Measurements from ENCODE around the gene ALOX15.
"Not testable (repeated sequence)": the region's sequence is repeated elsewhere in the genome, so short reads cannot be mapped to it uniquely, and the experiment has no call there.

Gene ALOX15

DNA sequence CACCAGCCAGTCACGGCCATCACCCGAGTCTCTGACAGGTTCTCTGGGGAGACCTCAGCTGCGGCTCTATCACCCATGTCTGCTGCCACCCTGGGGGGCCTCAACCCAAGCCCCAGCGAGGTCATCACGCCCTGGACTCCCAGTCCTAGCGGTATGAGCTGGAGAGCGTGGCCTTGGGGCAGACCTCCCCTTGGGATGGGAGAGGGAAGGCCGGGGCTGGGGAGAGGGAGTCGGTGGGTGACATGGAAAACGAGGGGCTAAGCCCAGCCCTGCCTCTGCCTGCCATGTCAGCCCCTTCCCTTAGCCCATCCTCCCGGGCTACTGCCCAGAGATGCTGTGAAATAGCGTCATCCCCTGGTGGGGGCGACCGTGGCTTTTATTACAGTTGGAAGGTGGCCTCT, 48.5 kb downstream of the ALOX15 start:
- DNase-seq (ENCODE audit: low spot score) = no peak

DNA sequence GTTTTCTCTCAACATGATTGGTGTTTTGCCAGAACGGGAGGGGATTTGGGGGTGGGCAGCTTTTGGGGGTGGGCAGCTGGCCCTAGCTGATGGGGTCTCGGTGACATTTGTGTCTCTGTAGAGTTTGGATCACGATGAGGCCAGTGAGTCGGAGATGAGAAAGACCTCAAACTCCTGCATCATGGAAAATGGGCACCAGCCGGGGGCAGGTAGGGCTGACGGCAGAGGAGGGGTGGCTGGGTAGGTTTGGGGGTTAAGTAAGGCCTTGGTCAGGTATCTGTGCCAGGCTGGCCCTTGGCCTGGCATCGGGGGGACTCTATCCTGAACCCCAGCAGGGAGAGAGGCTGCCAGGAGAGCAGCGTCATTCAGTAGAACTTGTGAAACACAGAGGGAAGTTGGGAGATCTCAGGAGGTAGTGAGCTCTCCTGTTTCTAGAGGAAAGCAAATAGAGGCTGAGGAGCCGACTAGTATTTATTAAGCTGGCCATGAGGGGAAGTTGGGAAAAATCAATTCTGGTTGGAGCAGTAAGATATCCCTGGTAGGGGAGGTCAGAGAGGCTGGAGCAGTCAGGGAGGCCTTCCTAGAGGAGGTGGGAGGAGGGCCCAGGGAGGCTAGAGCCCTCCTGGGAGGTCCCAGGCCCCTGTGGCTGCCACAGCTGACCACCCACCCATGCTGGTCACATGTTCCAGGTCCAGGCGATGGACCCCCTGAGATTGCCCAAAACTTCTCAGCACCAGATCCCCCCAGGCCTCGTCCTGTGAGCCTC, 49.1 kb downstream of the ALOX15 start:
- DNase-seq (ENCODE audit: low spot score) = no peak

DNA sequence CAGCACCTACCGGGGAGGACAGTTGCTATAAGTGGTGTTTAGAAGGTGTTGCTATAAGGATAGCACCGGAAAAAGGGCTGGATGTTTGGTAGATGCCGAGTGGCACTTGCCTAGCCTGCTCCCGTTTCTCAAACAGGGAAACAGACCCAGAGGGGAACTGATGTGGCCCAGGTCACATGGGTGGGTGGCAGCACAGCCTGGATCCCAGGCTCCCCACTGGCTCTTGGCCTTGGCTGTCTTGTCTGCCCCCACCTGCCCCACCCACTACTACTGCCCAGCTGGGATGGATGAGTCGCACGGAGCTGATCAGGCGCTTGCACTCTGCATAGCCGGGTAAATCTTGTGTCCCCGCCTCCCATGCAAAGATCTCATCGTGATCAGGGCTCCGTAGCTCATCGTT, 49.9 kb downstream of the ALOX15 start:
- DNase-seq (ENCODE audit: low spot score) = no peak

DNA sequence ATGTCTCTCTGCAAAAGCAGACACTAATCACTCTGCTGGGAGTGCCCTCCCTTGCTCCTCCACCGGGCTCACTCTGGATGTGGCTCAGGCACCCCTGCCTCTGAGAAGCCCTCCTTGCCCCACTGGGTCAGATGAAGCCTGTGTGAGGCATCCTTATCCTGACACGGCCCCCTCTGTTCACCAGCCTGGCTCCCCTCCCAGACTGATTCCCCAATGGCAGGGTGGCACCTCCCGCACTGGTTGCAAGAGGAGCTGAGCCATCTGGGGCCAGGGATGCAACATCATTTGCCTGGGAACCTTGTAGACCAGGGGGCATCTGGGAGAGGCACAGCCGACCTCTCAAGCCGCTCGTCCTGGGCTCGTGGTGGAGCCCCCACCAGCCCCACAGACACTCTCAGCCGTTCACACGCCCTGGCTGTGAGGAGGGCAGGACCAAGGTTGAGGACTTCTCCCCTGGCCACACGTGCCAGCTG, 50.5 kb downstream of the ALOX15 start:
- no peak for DNase-seq (ENCODE audit: low spot score)

DNA sequence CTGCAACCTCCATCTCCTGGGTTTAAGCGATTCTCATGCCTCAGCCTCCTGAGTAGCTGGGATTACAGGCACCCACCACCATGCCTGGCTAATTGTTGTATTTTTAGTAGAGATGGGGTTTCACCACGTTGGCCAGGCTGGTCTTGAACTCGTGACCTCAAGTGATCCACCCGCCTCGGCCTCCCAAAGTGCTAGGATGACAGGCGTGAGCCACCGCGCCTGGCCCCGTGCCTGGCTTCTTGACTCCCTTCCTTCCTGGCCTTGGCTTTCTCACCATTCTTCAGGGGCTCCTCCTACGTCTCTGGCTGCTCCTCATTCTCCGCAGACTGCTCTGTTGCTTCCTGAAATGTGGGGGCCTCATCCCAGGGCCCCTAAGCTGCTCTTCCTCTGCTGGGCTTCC, 51.4 kb downstream of the ALOX15 start:
- DNase-seq (ENCODE audit: low spot score) = not testable (repeated sequence)

DNA sequence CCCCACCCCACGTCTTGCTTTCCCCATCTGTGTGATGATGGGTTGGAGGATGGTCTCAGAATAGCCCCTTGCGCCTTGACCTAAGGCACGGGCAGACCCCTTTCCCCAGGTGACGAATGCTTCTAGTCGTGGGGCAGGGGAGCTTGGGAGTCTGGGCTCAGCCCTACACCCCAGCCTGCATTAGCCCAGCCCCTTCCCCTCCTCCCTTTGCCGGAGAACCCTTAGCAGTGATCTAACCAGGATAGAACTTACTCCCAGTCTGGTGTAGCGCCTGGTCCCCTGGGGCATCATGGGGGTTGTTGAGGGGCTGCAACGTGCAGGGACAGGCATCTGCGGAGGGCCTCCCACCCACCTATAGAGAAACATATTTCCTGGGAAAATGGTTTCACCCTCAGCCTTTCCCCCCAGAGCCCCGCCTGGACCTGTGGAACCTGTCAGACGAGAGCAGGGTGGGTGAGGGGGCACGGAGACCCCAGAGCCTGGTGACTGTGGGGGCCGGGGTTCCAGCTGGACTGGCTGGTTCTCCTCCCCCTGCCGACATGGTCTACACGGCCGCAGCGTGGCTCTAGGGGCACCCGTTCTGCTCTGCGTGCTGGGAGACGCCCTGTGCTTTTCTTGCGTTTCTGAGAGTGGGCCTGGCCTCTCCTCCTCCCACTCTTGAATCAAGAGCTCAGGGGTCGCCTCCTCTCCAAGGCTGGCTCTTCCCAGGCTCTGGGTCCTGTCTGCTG, 52.4 kb downstream of the ALOX15 start:
- DNase-seq (ENCODE audit: low spot score) = no peak

DNA sequence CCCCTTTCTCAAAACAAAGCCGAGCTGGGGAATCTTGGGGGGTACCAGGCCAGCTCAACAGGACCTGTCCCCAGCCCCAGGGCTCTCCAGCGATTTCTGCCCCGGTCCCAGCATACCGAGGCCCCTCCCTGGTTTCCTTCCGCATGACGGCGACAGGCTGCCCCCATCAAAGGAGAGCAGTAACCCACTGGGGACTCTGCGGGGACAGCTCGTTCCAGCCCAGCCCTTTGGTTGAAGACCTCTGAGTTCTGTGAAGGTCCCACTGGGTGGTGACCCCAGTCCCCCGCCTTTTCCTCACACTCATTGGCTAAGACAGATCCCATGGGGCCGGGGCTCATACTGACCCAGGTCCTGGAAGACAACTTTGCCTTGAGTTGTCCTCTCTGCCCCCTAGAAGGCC, 53.1 kb downstream of the ALOX15 start:
- DNase-seq (ENCODE audit: low spot score) = no peak

DNA sequence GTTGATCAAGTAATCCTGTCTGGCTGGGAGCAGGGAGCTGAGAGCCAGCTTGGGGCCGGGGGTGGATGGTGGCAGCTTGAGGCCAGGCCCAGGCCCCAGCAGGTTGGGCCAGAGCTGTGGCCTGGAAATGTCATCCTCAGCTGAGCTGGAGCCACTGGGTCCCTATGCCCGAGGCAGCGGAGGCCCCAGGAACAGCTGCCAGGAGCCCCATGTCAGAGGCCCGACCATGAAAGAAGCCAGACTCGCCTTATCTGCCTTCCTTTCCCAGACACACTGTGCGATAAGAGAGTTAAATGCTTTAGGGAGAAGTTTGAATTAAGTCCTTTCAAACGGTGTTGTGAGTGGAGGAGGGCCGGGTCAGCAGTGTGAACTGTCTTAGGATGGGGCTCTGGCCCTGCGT, 53.7 kb downstream of the ALOX15 start:
- no peak for DNase-seq (ENCODE audit: low spot score)

DNA sequence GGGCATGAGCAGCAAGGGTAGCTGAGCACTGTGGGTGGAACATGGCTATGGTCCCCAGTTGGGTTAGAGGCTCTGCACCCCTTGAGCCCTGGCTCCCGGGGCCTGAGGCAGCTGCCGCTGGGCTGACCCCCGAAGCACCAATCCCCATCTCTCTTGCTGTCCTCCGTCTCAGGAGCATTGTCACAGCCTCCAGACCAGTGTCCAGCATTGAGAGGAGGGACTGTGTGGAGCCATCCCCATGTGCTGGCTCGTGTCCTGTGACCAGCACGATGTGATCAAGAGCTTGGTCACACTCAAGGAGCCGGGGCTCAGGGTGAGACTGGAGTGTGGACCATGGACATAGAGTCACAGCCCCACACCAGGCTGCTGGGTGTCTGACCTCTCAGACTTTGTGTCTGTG, 54.3 kb downstream of the ALOX15 start:
- DNase-seq (ENCODE audit: low spot score) = no peak

DNA sequence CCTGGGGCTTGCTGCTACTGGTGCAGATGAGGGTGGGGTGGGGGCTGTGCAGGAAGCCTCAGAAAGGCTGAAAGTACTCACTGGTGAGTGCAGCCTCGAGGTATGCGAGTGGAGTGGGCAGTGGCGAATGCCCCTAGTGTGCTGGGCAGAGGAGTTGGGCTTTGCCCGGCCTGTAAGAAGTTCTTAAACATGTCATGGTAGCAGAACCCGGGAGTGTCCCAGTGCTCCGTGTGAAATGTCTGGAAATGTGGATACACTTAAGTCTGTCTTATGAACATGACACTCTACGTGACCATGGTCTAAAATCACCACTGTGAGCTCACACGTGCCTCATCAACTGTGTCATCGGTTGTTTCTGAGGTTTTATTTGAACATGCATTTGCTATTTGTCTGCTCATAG, 55.4 kb downstream of the ALOX15 start:
- DNase-seq (ENCODE audit: low spot score) = no peak

DNA sequence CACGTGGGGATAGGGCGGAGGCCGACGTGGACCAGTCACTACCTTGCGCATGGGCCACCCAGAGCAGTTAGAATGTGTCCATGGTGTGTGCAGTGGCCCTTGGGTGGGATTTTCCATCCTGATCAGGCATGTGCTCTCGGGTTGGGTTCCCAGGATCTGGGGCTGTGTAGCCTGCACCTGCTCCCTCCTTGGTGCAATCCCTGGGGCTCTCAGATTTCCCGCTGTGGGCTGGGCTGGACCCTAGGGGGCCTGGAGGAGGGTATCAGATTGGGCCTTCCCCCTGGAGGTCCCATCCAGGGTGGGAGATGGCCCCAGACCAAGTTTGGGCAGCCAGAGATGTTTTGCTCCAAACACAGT, 55.9 kb downstream of the ALOX15 start:
- DNase-seq (ENCODE audit: low spot score) = no peak

DNA sequence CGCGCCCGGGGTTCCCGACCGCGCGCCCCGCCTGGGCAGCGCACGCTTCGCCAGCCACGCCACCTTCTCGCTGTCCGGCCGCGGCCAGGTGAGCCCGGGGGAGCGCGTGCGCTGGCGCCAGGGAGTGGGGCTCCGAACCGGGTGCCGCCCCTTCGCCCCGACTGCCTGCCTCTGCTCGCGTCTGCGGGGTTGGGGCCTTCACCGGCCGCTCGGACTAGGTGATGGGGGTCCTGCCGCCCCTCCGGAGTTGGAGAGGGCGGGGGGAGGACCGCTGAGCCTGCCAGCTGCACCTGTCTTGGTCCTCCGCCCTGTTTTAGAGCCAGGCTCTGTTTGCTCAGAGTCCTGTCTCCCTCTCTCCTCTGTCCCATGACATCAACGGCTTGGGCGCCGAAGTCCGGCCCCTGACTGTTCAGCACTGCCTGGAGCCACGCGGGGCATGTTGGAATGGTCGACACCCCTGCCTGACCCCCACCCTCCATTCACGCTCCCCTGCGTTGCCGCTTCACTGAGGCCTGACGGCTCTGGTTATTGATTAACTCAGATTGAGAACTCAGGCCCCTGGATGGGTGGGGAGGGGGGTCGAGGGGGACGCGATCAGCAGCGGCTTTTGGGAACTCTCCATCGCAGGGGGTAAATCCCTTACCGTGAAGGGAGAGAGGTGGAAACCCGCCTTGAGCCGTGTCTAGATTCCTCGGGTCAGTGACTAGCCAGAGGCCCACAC, 56.4 kb downstream of the ALOX15 start:
- no peak for DNase-seq (ENCODE audit: low spot score)

DNA sequence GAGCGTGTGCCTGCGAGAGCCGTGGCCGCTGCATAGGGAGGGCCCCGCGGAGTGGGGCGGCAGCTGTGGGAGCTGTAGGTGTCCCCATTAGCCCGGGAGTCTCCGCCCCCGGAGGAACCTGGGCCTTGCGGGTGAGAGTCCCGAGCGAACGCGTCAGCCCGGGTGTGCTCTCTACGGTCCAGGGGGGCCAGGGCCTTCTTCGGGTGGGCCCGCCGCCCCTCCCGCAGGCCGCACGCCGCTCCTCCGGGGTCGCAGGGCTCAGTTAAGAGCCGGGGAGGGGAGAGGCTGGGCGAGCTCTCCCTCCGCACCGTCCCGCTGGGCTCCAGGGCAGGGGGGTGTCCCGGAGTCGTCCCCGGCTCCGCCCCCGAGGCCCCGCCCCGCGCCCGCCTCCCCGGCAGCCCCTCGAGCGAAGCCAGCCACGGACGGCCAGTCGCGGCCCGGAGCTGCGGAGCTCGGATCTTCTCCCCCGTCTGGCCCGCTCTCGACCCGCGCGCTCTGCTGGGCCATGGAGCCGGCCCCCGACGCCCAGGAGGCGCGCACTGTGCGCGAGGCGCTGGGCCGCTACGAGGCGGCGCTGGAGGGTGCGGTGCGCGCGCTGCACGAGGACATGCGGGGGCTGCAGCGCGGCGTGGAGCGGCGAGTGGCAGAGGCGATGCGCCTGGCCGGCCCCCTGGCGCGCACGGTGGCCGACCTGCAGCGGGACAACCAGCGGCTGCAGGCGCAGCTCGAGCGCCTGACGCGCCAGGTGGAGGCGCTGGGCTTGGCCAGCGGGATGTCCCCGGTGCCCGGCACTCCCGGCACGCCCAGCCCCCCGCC, 57.2 kb downstream of the ALOX15 start, which contains the start of gene SMTNL2:
SMTNL2 (plus strand) TSS at position 429 of the 816 bp plus-strand sequence; CDS start at position 506, 77 bp downstream.
- DNase-seq (ENCODE audit: low spot score) = peak; percentile 64

DNA sequence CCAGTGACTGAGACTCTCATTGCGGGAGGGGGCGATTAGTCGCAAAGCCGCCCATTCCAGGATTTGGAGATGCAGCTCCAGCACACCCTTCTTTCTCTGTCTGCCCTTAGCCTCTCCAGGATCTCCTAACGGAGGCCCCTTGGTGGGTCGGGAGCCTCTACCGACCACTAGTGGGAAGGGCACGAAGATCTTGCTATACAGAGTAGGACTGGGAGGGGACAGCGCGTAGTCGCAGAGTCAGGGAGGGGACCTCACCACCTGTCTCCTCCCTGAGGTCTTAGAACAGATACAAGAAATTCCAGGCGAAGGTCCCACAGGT, 57.7 kb downstream of the ALOX15 start:
- peak; percentile 58 for DNase-seq (ENCODE audit: low spot score)

DNA sequence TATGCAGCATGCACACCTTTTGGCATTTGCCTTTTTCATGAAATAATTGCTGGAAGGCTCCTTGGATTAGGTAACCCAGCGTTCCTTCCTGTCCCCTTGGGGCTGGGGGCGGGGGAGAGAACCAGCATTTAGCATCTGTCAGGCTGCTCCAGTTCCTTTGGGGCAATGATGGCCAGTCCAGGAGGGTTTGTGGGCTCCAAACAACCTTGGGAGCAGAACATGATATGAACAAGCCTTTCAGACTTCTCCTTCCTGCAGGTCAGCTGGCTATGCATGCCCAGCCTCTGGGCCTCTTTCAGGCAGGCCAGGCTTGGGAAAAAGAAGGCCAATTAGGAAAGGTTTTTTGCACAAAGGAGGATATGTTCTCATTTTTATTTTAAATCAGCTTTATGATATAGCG, 58.3 kb downstream of the ALOX15 start:
- no peak for DNase-seq (ENCODE audit: low spot score)

DNA sequence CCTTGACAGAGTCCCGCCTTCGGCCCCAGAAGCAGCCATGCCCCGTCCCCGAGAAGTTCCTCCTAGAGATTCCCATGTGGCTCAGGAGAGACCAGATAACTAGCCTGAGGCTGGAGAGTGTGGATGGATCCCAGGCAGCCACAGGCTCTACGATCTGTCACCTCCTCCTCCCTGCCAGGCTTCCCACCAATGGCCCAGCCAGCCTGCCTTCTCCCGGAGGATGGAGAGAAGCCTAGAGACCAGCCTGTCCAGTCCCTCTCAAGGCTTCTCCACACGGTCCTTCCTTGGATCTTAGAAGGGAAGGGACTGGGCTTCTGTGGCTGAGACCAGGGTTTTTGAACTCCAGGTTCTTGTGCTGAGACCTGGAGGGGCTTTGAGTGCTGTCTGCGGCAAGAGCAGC, 58.8 kb downstream of the ALOX15 start:
- no peak for DNase-seq (ENCODE audit: low spot score)

DNA sequence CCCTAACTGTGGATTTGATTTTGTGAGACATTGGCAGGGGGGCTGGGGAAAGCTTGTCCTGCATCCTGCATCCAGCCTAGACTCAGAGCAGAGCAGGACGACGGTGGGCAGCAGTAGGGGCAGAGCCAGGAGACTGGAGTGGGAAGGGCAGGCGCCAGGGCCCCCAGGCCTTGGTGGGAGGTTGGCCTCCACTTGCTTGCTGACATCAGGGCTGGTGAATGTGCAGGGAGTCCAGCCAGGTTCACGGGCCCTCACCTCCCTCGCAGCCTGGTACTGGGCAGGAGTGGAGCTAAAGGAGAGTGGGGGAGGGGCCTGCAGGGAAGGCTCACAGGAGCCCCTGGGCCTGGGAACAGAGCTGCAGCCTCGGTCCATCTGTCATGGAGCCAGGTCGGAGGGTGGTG, 59.4 kb downstream of the ALOX15 start:
- DNase-seq (ENCODE audit: low spot score) = no peak

Measured in D341Med (cell line).